Panc1 (cell line): Measurements from ENCODE around the gene ATP2B1. TPM values are rescaled to one million over a fixed set of nuclear protein-coding genes. Genes with fewer than 3 reads are reported as not detected.

Experiments
- ATAC-seq: fragments of 200-7000 bp; cut with Tn5 transposase; 2 replicates; pipeline ENCODE4 v1.9.1; 2020; ENCODE audit warnings: mild to moderate bottlenecking, moderate library complexity
- BruUV-seq: library from RNA; stranded (reverse); fragments of 400-500 nt; replicated peaks from 2 replicates; lab custom pipeline; 2021; lab: Mats Ljungman, UMichigan
- CTCF ChIA-PET: fragments of 300-600 bp; sonication (Branson Sonifier 250); formaldehyde crosslinking; loops from one replicate; lab custom pipeline; 2022; ENCODE audit warnings: antibody characterized with exemption; lab: Charles Lee
- POLR2A ChIA-PET: fragments of 300-600 bp; sonication (Branson Sonifier 250); formaldehyde crosslinking; loops from one replicate; lab custom pipeline; 2022; ENCODE audit warnings: antibody characterized with exemption; lab: Charles Lee
- DNase-seq: peaks from one replicate; pipeline ENCODE4 v3.0.0-alpha.2; 2010; ENCODE audit warnings: low read depth, low spot score
- H3K27ac ChIP-seq: 2 replicates; pipeline ENCODE4 v1.5.1; 2011; ENCODE audit warnings: mild to moderate bottlenecking, low read length, inconsistent platforms
- H3K27me3 ChIP-seq: fragments of 200-500 bp; sonication (Bioruptor generic); 2 replicates; pipeline ENCODE4 v1.6.0; 2014; ENCODE audit warnings: low read length, inconsistent platforms; ENCODE audit not compliant: control insufficient read depth, insufficient read depth
- H3K36me3 ChIP-seq: fragments of 200-500 bp; sonication (Bioruptor generic); 2 replicates; pipeline ENCODE4 v1.5.1; 2014; ENCODE audit warnings: inconsistent platforms, mild to moderate bottlenecking, low read length, moderate library complexity; ENCODE audit not compliant: control insufficient read depth, insufficient read depth
- H3K4me1 ChIP-seq: 2 replicates; pipeline ENCODE4 v1.5.1; 2011; ENCODE audit warnings: inconsistent platforms, mild to moderate bottlenecking, low read length, moderate library complexity; ENCODE audit not compliant: control insufficient read depth, insufficient read depth
- H3K4me3 ChIP-seq, 2 experiments: 2 replicates each; pipeline ENCODE4 v1.5.1; 2011 to 2012; ENCODE audit warnings: low read depth in 2 of 2, low read length in 2 of 2, mild to moderate bottlenecking in 2 of 2, inconsistent platforms in 1 of 2, moderate library complexity in 1 of 2
- H3K9me3 ChIP-seq: fragments of 200-500 bp; sonication (Bioruptor generic); 2 replicates; pipeline ENCODE4 v1.5.1; 2014; ENCODE audit warnings: low read depth, mild to moderate bottlenecking, inconsistent platforms, low read length, moderate library complexity; ENCODE audit not compliant: control insufficient read depth, insufficient read depth
- CTCF ChIP-seq: fragments of 450-650 bp; IDR thresholded peaks from 2 replicates; pipeline ENCODE4 v1.5.1; 2017; ENCODE audit warnings: mild to moderate bottlenecking
- POLR2AphosphoS5 ChIP-seq: IDR thresholded peaks from 2 replicates; pipeline ENCODE4 v1.6.1; 2012; ENCODE audit warnings: mild to moderate bottlenecking, low read depth, low read length, moderate library complexity
- REST ChIP-seq, 2 experiments: IDR thresholded peaks; 2 replicates each; pipeline ENCODE4 v1.6.1; 2011 to 2012; ENCODE audit warnings: low read depth in 2 of 2, control low read depth in 1 of 2, low read length in 1 of 2, mild to moderate bottlenecking in 1 of 2, moderate library complexity in 1 of 2; ENCODE audit not compliant: insufficient read depth in 1 of 2
- SIN3A ChIP-seq: IDR thresholded peaks from 2 replicates; pipeline ENCODE4 v1.6.1; 2012; ENCODE audit warnings: low read depth, mild to moderate bottlenecking, low read length, moderate library complexity, borderline replicate concordance; ENCODE audit not compliant: insufficient read depth
- TCF7L2 ChIP-seq: IDR thresholded peaks from 2 replicates; pipeline ENCODE4 v1.6.1; 2011; ENCODE audit warnings: mild to moderate bottlenecking, low read depth, low read length, inconsistent platforms
- in situ Hi-C: cut with HindIII; loops from 2 replicates; pipeline ENCODE4 v1.10.0; 2016; ENCODE audit warnings: low sequenced_read_pairs, low pct_unique_long_range_greater_than_20kb
- intact Hi-C: fragments of 100-400 bp; cut with micrococcal nuclease; formaldehyde crosslinking; loops from one replicate; pipeline ENCODE4 v1.10.0; 2022; ENCODE audit not compliant: unreplicated experiment
- total RNA-seq: library from RNA; stranded (reverse); gene quantifications from one replicate; pipeline ENCODE4 v1.2.1, GENCODE V29; 2021; ENCODE audit not compliant: unreplicated experiment

The ATP2B1 gene
- total RNA-seq, 1 experiment from 2014 or later, result 64.5 TPM

- POLR2A ChIA-PET, result no interaction called here
- ATAC-seq (no peak), DNase-seq (no peak)
- H3K4me3 ChIP-seq, result no peak overlapping the region
- CTCF ChIA-PET, result no interaction called here
- intact Hi-C loops (no loop called here), in situ Hi-C loops (no loop called here)
- BruUV-seq, result no TSS peak
- no peaks in the 10 kb centered on the region for H3K36me3 ChIP-seq
- no peaks in the 10 kb centered on the region for H3K4me1 ChIP-seq
- H3K27me3 ChIP-seq, result no peaks in the 10 kb centered on the region
- H3K9me3 ChIP-seq, result no peaks in the 10 kb centered on the region
- no peak overlapping the region for H3K27ac ChIP-seq
- TF ChIP-seq CTCF, result no peak
- TF ChIP-seq SIN3A, result no peak
- TF ChIP-seq REST (IDR thresholded peaks at IDR 0.05; ENCODE audit: insufficient read depth in 1 of 2, low read depth in 2 of 2, low read length in 1 of 2), result no peak
- no peak for TF ChIP-seq POLR2AphosphoS5
- no peak for TF ChIP-seq TCF7L2
Measured at GRCh38 chr12:89597210-89597609, 111.4 kb downstream of the ATP2B1 start.

GRCh38 chr12:89593873-89594272 lies 114.8 kb downstream of the ATP2B1 start:
- POLR2A ChIA-PET, result no interaction called here
- DNase-seq (no peak), ATAC-seq (no peak)
- intact Hi-C loops (no loop called here), in situ Hi-C loops (no loop called here)
- Histone ChIP-seq H3K36me3 (peaks cover 2% of the 10 kb centered on the region; the same call in 1 of the 2 replicates), H3K9me3 (no peaks in the 10 kb centered on the region), H3K27ac (no peak overlapping the region), H3K4me1 (no peaks in the 10 kb centered on the region), H3K27me3 (no peaks in the 10 kb centered on the region), H3K4me3 (no peak overlapping the region)
- CTCF ChIA-PET, result interaction anchor here (0.6 kb wide), 1 partner anchor 14 kb away, joined by 5 read pairs; no protein-coding TSS in a partner anchor
- no peak for TF ChIP-seq TCF7L2
- no peak for TF ChIP-seq SIN3A
- no peak for TF ChIP-seq CTCF
- TF ChIP-seq POLR2AphosphoS5, result no peak
- no TSS peak for BruUV-seq
